HEK293 (cell line): ENCODE data around the gene SRRM4.

Source experiments
- CTCF ChIA-PET: fragments of 350-600 bp; formaldehyde crosslinking; extraction: SDS; loops from one replicate; lab custom pipeline; 2021; ENCODE audit warnings: antibody characterized with exemption; lab: Yijun Ruan, JAX
- POLR2A ChIA-PET: fragments of 300-600 bp; formaldehyde crosslinking; extraction: SDS; loops from one replicate; lab custom pipeline; 2020; ENCODE audit warnings: antibody characterized with exemption, inconsistent platforms; lab: Yijun Ruan, JAX
- H3K27ac ChIP-seq: fragments of 200-500 bp; sonication (Bioruptor generic); 2 replicates; pipeline ENCODE4 v1.5.1; 2014; ENCODE audit warnings: low read depth, low read length, control low read depth, inconsistent platforms; ENCODE audit errors: extremely low read depth
- H3K36me3 ChIP-seq, 2 experiments: fragments of 200-500 bp in 1 of 2; sonication (Bioruptor generic) in 1 of 2; 1 replicate in 1 of 2; 2 replicates in 1 of 2; pipeline ENCODE4 v1.5.1; 2014 to 2017; ENCODE audit warnings: inconsistent platforms in 2 of 2, low read length in 2 of 2; ENCODE audit not compliant: control insufficient read depth in 2 of 2, insufficient read depth in 1 of 2
- H3K4me1 ChIP-seq: fragments of 200-500 bp; sonication (Bioruptor generic); 2 replicates; pipeline ENCODE4 v1.5.1; 2014; ENCODE audit warnings: mild to moderate bottlenecking, low read length, inconsistent platforms; ENCODE audit not compliant: control insufficient read depth, insufficient read depth
- H3K4me3 ChIP-seq: 2 replicates; pipeline ENCODE4 v1.5.1; 2011; ENCODE audit warnings: low read depth, mild to moderate bottlenecking, control low read depth, low read length, moderate library complexity
- H3K9me3 ChIP-seq: fragments of 200-500 bp; sonication (Bioruptor generic); 2 replicates; pipeline ENCODE4 v1.5.1; 2014; ENCODE audit warnings: low read depth, low read length, inconsistent platforms; ENCODE audit not compliant: control insufficient read depth, insufficient read depth
- MYNN ChIP-seq: fragments of 450-650 bp; formaldehyde crosslinking; IDR thresholded peaks from 2 replicates; pipeline ENCODE4 v1.5.1; 2016; ENCODE audit warnings: missing biosample characterization, missing genetic modification characterization, borderline replicate concordance
- PRDM1 ChIP-seq: fragments of 450-650 bp; formaldehyde crosslinking; IDR thresholded peaks from 2 replicates; pipeline ENCODE4; 2016; ENCODE audit warnings: missing biosample characterization, missing genetic modification characterization
- REPIN1 ChIP-seq: fragments of 450-650 bp; formaldehyde crosslinking; IDR thresholded peaks from 2 replicates; pipeline ENCODE4 v1.5.1; 2017; ENCODE audit warnings: missing biosample characterization, missing genetic modification characterization, low read depth
- SP2 ChIP-seq: fragments of 450-650 bp; formaldehyde crosslinking; IDR thresholded peaks from 2 replicates; pipeline ENCODE4 v1.5.1; 2016; ENCODE audit warnings: missing biosample characterization, missing genetic modification characterization
- ZIC2 ChIP-seq: fragments of 450-650 bp; formaldehyde crosslinking; IDR thresholded peaks from 2 replicates; pipeline ENCODE4 v1.5.1; 2016; ENCODE audit warnings: missing biosample characterization, missing genetic modification characterization
- ZNF10 ChIP-seq: fragments of 450-650 bp; formaldehyde crosslinking; IDR thresholded peaks from 2 replicates; pipeline ENCODE4 v1.5.1; 2017; ENCODE audit warnings: missing biosample characterization, missing genetic modification characterization
- ZNF169 ChIP-seq: fragments of 450-650 bp; formaldehyde crosslinking; IDR thresholded peaks from 2 replicates; pipeline ENCODE4 v1.5.1; 2016; ENCODE audit warnings: missing biosample characterization, missing genetic modification characterization
- ZNF211 ChIP-seq: fragments of 450-650 bp; formaldehyde crosslinking; IDR thresholded peaks from 2 replicates; pipeline ENCODE4 v1.5.1; 2016; ENCODE audit warnings: low read depth, missing biosample characterization, missing genetic modification characterization
- ZNF416 ChIP-seq: fragments of 450-650 bp; formaldehyde crosslinking; IDR thresholded peaks from 2 replicates; pipeline ENCODE4 v1.5.1; 2016; ENCODE audit warnings: missing biosample characterization, missing genetic modification characterization
- ZNF530 ChIP-seq: fragments of 450-650 bp; formaldehyde crosslinking; IDR thresholded peaks from 2 replicates; pipeline ENCODE4 v1.5.1; 2016; ENCODE audit warnings: low read depth, missing biosample characterization, missing genetic modification characterization
- ZNF571 ChIP-seq: fragments of 450-650 bp; formaldehyde crosslinking; IDR thresholded peaks from 2 replicates; pipeline ENCODE4 v1.5.0; 2017; ENCODE audit warnings: missing biosample characterization, missing genetic modification characterization
- ZNF664 ChIP-seq: fragments of 450-650 bp; formaldehyde crosslinking; IDR thresholded peaks from 2 replicates; pipeline ENCODE4 v1.5.1; 2016; ENCODE audit warnings: missing biosample characterization, missing genetic modification characterization
- ZNF707 ChIP-seq: fragments of 450-650 bp; formaldehyde crosslinking; IDR thresholded peaks from 2 replicates; pipeline ENCODE4 v1.5.1; 2016; ENCODE audit warnings: missing biosample characterization, missing genetic modification characterization
- TF ChIP-seq, protein P1 (sequence below): fragments of 450-650 bp; formaldehyde crosslinking; IDR thresholded peaks from 2 replicates; pipeline ENCODE4 v1.5.1; 2016; ENCODE audit warnings: missing biosample characterization, missing genetic modification characterization
- TF ChIP-seq, protein P2 (sequence below): fragments of 450-650 bp; formaldehyde crosslinking; IDR thresholded peaks from 2 replicates; pipeline ENCODE4 v1.5.1; 2016; ENCODE audit warnings: missing biosample characterization, missing genetic modification characterization
- TF ChIP-seq, protein P3 (sequence below): fragments of 450-650 bp; formaldehyde crosslinking; IDR thresholded peaks from 2 replicates; pipeline ENCODE4 v1.5.1; 2017; ENCODE audit warnings: missing biosample characterization, missing genetic modification characterization
- TF ChIP-seq, protein P4 (sequence below): fragments of 450-650 bp; formaldehyde crosslinking; IDR thresholded peaks from 2 replicates; pipeline ENCODE4 v1.5.1; 2016; ENCODE audit warnings: missing biosample characterization, missing genetic modification characterization
- TF ChIP-seq, protein P5 (sequence below): fragments of 450-650 bp; formaldehyde crosslinking; IDR thresholded peaks from 2 replicates; pipeline ENCODE4 v1.5.0; 2017; ENCODE audit warnings: missing biosample characterization, missing genetic modification characterization, borderline replicate concordance
- TF ChIP-seq, protein P6 (sequence below): fragments of 450-650 bp; formaldehyde crosslinking; IDR thresholded peaks from 2 replicates; pipeline ENCODE4 v1.5.1; 2017; ENCODE audit warnings: missing biosample characterization, missing genetic modification characterization
- TF ChIP-seq, protein P7 (sequence below): fragments of 450-650 bp; formaldehyde crosslinking; IDR thresholded peaks from 2 replicates; pipeline ENCODE4 v1.5.1; 2017; ENCODE audit warnings: missing biosample characterization, missing genetic modification characterization

Gene SRRM4

DNA sequence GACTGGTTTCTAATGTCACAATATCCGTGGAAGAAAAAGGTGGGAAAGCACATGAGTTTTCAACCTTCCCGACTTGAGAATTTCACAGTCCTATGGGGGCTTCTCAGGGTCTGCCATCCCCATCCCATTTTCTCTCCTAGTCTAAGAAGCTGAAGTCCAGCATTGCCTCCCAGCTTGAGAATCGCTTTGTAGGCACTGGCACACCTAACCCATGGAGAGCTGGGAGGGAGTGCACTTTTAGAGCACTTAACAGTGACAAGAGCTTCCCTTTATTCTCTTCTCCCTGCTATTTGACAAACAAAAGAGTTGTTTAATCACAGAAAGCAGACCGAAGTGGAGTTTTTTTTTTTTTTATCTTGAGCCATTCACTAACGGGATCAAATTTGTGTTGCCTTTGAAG is 22.8 kb upstream of the SRRM4 start:
- Histone ChIP-seq H3K4me1 (no peaks in the 10 kb centered on the region), H3K4me3 (no peak overlapping the region), H3K36me3 (no peaks in the 10 kb centered on the region), H3K27ac (no peak overlapping the region), H3K9me3 (no peaks in the 10 kb centered on the region)
- CTCF ChIA-PET: interaction anchor here (0.6 to 0.7 kb wide), 2 partner anchors 490 to 557 kb away, joined by 3 to 6 read pairs; no protein-coding TSS in a partner anchor
- POLR2A ChIA-PET: interaction anchor here (0.6 kb wide), 1 partner anchor 11 kb away, joined by 3 read pairs; no protein-coding TSS in a partner anchor
- TF ChIP-seq ZIC2 (tag by site-specific recombination) (no peak), ZNF664 (tag by site-specific recombination) (no peak), ZNF10 (tag by site-specific recombination) (no peak), ZNF211 (tag by site-specific recombination) (no peak), MYNN (tag by site-specific recombination) (no peak), ZNF707 (tag by site-specific recombination) (no peak), ZNF416 (no peak), REPIN1 (tag by site-specific recombination) (no peak), SP2 (tag by site-specific recombination) (no peak), PRDM1 (tag by site-specific recombination) (no peak), ZNF169 (tag by site-specific recombination) (no peak), ZNF530 (tag by site-specific recombination) (no peak), ZNF571 (tag by site-specific recombination) (no peak)
- TF ChIP-seq, protein P1, sequence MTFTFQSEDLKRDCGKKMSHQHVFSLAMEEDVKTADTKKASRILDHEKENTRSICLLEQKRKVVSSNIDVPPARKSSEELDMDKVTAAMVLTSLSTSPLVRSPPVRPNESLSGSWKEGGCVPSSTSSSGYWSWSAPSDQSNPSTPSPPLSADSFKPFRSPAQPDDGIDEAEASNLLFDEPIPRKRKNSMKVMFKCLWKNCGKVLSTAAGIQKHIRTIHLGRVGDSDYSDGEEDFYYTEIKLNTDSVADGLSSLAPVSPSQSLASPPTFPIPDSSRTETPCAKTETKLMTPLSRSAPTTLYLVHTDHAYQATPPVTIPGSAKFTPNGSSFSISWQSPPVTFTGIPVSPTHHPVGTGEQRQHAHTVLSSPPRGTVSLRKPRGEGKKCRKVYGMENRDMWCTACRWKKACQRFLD: no peak
- TF ChIP-seq, protein P2, sequence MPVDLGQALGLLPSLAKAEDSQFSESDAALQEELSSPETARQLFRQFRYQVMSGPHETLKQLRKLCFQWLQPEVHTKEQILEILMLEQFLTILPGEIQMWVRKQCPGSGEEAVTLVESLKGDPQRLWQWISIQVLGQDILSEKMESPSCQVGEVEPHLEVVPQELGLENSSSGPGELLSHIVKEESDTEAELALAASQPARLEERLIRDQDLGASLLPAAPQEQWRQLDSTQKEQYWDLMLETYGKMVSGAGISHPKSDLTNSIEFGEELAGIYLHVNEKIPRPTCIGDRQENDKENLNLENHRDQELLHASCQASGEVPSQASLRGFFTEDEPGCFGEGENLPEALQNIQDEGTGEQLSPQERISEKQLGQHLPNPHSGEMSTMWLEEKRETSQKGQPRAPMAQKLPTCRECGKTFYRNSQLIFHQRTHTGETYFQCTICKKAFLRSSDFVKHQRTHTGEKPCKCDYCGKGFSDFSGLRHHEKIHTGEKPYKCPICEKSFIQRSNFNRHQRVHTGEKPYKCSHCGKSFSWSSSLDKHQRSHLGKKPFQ: no peak
- TF ChIP-seq, protein P3, sequence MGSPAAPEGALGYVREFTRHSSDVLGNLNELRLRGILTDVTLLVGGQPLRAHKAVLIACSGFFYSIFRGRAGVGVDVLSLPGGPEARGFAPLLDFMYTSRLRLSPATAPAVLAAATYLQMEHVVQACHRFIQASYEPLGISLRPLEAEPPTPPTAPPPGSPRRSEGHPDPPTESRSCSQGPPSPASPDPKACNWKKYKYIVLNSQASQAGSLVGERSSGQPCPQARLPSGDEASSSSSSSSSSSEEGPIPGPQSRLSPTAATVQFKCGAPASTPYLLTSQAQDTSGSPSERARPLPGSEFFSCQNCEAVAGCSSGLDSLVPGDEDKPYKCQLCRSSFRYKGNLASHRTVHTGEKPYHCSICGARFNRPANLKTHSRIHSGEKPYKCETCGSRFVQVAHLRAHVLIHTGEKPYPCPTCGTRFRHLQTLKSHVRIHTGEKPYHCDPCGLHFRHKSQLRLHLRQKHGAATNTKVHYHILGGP (tag by site-specific recombination): no peak
- TF ChIP-seq, protein P4, sequence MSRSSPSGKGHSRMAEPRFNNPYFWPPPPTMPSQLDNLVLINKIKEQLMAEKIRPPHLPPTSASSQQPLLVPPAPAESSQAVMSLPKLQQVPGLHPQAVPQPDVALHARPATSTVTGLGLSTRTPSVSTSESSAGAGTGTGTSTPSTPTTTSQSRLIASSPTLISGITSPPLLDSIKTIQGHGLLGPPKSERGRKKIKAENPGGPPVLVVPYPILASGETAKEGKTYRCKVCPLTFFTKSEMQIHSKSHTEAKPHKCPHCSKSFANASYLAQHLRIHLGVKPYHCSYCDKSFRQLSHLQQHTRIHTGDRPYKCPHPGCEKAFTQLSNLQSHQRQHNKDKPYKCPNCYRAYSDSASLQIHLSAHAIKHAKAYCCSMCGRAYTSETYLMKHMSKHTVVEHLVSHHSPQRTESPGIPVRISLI (tag by site-specific recombination): no peak
- TF ChIP-seq, protein P5, sequence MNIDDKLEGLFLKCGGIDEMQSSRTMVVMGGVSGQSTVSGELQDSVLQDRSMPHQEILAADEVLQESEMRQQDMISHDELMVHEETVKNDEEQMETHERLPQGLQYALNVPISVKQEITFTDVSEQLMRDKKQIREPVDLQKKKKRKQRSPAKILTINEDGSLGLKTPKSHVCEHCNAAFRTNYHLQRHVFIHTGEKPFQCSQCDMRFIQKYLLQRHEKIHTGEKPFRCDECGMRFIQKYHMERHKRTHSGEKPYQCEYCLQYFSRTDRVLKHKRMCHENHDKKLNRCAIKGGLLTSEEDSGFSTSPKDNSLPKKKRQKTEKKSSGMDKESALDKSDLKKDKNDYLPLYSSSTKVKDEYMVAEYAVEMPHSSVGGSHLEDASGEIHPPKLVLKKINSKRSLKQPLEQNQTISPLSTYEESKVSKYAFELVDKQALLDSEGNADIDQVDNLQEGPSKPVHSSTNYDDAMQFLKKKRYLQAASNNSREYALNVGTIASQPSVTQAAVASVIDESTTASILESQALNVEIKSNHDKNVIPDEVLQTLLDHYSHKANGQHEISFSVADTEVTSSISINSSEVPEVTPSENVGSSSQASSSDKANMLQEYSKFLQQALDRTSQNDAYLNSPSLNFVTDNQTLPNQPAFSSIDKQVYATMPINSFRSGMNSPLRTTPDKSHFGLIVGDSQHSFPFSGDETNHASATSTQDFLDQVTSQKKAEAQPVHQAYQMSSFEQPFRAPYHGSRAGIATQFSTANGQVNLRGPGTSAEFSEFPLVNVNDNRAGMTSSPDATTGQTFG: no peak
- TF ChIP-seq, protein P6, sequence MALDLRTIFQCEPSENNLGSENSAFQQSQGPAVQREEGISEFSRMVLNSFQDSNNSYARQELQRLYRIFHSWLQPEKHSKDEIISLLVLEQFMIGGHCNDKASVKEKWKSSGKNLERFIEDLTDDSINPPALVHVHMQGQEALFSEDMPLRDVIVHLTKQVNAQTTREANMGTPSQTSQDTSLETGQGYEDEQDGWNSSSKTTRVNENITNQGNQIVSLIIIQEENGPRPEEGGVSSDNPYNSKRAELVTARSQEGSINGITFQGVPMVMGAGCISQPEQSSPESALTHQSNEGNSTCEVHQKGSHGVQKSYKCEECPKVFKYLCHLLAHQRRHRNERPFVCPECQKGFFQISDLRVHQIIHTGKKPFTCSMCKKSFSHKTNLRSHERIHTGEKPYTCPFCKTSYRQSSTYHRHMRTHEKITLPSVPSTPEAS: no peak
- TF ChIP-seq, protein P7, sequence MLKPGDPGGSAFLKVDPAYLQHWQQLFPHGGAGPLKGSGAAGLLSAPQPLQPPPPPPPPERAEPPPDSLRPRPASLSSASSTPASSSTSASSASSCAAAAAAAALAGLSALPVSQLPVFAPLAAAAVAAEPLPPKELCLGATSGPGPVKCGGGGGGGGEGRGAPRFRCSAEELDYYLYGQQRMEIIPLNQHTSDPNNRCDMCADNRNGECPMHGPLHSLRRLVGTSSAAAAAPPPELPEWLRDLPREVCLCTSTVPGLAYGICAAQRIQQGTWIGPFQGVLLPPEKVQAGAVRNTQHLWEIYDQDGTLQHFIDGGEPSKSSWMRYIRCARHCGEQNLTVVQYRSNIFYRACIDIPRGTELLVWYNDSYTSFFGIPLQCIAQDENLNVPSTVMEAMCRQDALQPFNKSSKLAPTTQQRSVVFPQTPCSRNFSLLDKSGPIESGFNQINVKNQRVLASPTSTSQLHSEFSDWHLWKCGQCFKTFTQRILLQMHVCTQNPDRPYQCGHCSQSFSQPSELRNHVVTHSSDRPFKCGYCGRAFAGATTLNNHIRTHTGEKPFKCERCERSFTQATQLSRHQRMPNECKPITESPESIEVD (tag by site-specific recombination): no peak
